Measurements from ENCODE around the gene SP4. TPM values are rescaled to one million over a fixed set of nuclear protein-coding genes. Genes with fewer than 3 reads are reported as not detected.

SP4 gene
- total and polyA plus RNA-seq, 2 experiments from 2014 or later, result 11.9 to 41.6 TPM

DNA sequence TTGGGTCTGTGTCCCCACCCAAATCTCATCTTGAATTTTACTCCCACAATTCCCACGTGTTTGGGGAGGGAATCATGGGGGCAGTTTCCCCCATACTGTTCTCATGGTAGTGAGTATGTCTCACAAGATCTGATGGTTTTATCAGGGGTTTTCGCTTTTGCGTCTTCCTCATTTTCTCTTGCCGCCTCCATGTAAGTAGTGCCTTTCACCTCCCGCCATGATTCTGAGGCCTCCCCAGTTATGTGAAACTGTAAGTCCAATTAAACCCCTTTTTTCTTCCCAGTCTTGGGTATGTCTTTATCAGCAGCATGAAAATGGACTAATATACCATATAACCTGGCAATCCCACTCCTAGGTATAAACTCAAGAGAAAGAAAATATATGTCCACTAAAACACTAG, 25.9 kb upstream of the SP4 start (continued):
- TF ChIP-seq, protein P1, sequence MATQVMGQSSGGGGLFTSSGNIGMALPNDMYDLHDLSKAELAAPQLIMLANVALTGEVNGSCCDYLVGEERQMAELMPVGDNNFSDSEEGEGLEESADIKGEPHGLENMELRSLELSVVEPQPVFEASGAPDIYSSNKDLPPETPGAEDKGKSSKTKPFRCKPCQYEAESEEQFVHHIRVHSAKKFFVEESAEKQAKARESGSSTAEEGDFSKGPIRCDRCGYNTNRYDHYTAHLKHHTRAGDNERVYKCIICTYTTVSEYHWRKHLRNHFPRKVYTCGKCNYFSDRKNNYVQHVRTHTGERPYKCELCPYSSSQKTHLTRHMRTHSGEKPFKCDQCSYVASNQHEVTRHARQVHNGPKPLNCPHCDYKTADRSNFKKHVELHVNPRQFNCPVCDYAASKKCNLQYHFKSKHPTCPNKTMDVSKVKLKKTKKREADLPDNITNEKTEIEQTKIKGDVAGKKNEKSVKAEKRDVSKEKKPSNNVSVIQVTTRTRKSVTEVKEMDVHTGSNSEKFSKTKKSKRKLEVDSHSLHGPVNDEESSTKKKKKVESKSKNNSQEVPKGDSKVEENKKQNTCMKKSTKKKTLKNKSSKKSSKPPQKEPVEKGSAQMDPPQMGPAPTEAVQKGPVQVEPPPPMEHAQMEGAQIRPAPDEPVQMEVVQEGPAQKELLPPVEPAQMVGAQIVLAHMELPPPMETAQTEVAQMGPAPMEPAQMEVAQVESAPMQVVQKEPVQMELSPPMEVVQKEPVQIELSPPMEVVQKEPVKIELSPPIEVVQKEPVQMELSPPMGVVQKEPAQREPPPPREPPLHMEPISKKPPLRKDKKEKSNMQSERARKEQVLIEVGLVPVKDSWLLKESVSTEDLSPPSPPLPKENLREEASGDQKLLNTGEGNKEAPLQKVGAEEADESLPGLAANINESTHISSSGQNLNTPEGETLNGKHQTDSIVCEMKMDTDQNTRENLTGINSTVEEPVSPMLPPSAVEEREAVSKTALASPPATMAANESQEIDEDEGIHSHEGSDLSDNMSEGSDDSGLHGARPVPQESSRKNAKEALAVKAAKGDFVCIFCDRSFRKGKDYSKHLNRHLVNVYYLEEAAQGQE (IDR thresholded peaks at IDR 0.05; ENCODE audit: unreplicated experiment), result no peak
- no peak for TF ChIP-seq CREB1 (CRISPR knock-in tag; IDR thresholded peaks at IDR 0.05; ENCODE audit: low read depth)

DNA sequence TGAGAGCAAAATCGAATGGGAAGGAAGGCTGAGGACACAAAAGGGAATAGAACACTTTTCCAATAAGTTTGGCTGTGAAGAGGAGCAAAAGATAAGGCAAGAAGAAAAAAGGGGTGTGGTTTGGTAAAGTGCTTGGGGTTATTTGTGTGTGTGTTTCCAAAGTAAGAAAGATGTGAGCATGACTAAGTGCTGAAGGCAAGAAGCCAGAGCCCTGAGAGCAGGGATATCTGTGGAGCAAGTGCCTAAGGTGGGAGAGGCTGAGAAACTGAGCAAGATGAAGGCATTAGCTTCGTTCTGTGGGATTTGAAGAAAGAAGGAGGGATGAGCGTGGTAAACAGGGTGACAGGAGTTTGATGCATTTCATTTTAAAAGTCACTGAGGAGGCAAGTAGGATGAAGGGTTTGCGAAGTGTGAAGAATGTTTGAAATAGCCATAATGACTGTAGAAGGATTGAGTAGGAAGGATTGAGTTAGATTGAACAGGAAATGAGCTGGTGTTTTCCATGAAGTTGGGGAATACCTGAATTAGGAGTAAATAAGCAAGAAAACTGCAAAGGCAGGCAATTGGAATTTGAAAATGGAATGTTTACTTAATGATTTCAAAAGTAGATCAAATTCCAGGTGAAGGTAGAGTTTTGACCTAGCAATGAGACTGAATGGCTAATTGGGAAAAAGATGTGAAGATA, 19.9 kb upstream of the SP4 start:
- Histone ChIP-seq H3K4me2 (no peak overlapping the region), H2AFZ (peak overlapping the region; percentile 59; the same call in 1 of the 2 replicates), H3K4me3 (no peak overlapping the region), H3K27me3 (ENCODE audit: insufficient read depth) (no peaks in the 10 kb centered on the region), H3K79me2 (replicated peaks; ENCODE audit: insufficient read depth) (no peaks in the 10 kb centered on the region), H3K36me3 (ENCODE audit: insufficient read depth) (no peaks in the 10 kb centered on the region), H3F3A (replicated peaks; ENCODE audit: low read depth) (no peaks in the 10 kb centered on the region), H3K9me2 (ENCODE audit: insufficient read depth) (peaks cover 16% of the 10 kb centered on the region; the same call in 1 of the 2 replicates), H3K4me1 (ENCODE audit: insufficient read depth) (peaks cover 7% of the 10 kb centered on the region; the same call in 1 of the 2 replicates), H3K27ac (ENCODE audit: low read depth) (no peak overlapping the region), H4K20me1 (replicated peaks; ENCODE audit: insufficient read depth) (no peaks in the 10 kb centered on the region)
- ATAC-seq, result no peak
- H3K9me3 Mint-ChIP-seq, result no peaks in the 10 kb centered on the region
- no peak overlapping the region for H3K4me3 Mint-ChIP-seq
- DNase-seq (ENCODE audit: low spot score), result no peak
- TF ChIP-seq JUNB (IDR thresholded peaks at IDR 0.05; ENCODE audit: unreplicated experiment), result no peak
- TF ChIP-seq, protein P1 (IDR thresholded peaks at IDR 0.05; ENCODE audit: unreplicated experiment), result no peak
- TF ChIP-seq STAT1 (IDR thresholded peaks at IDR 0.05; ENCODE audit: unreplicated experiment), result no peak
- TF ChIP-seq CREB1 (CRISPR knock-in tag; IDR thresholded peaks at IDR 0.05; ENCODE audit: low read depth), result no peak
- no peak for TF ChIP-seq POLR2AphosphoS5 (IDR thresholded peaks at IDR 0.05; ENCODE audit: low read depth)
- TF ChIP-seq ETS1 (IDR thresholded peaks at IDR 0.05), result no peak
- TF ChIP-seq ZNF331 (CRISPR knock-in tag; IDR thresholded peaks at IDR 0.05; ENCODE audit: low read depth), result no peak
- no peaks in the 10 kb centered on the region for H3K36me3 Mint-ChIP-seq (ENCODE audit: low read depth)
- no peak overlapping the region for H3K27ac Mint-ChIP-seq
- H3K4me1 Mint-ChIP-seq, result peaks cover 6% of the 10 kb centered on the region
- H3K27me3 Mint-ChIP-seq (ENCODE audit: insufficient read depth, low read depth, poor library complexity), result peaks cover 8% of the 10 kb centered on the region
